ENCODE data around the gene TPCN2. TPM values are rescaled to one million over a fixed set of nuclear protein-coding genes. Genes with fewer than 3 reads are reported as not detected.

TPCN2 gene
- total RNA-seq, 3 donors from 2014 or later, result 19.5 to 37.4 (median 20.7) TPM

GRCh38 chr11:69169479-69169878, 120.7 kb downstream of the TPCN2 start:
- Histone ChIP-seq H3K4me3 (no peak overlapping the region), H3K9me3 (no peaks in the 10 kb centered on the region), H3K36me3 (ENCODE audit: low read depth) (no peaks in the 10 kb centered on the region), H3K4me1 (ENCODE audit: low read depth) (no peaks in the 10 kb centered on the region)
- no peak for TF ChIP-seq CTCF (IDR thresholded peaks at IDR 0.05)
- ATAC-seq, result no peak
- no peak for DNase-seq
- intact Hi-C loops (cut with DNase I, micrococcal nuclease), result no loop called here

- no peak for ATAC-seq
- no peak for TF ChIP-seq CTCF (IDR thresholded peaks at IDR 0.05)
- Histone ChIP-seq H3K4me1 (ENCODE audit: low read depth) (no peaks in the 10 kb centered on the region), H3K9me3 (no peaks in the 10 kb centered on the region), H3K4me3 (no peak overlapping the region), H3K36me3 (ENCODE audit: low read depth) (no peaks in the 10 kb centered on the region)
- no peak for DNase-seq
- intact Hi-C loops (cut with DNase I, micrococcal nuclease), result no loop called here
Measured at GRCh38 chr11:69170704-69171103, 122.0 kb downstream of the TPCN2 start.

GRCh38 chr11:69171476-69172240, 122.9 kb downstream of the TPCN2 start:
- intact Hi-C loops (cut with DNase I, micrococcal nuclease), result no loop called here
- H3K36me3 ChIP-seq (ENCODE audit: low read depth), result no peaks in the 10 kb centered on the region
- ATAC-seq, result no peak
- H3K4me3 ChIP-seq, result no peak overlapping the region
- DNase-seq, result no peak
- no peaks in the 10 kb centered on the region for H3K9me3 ChIP-seq
- no peaks in the 10 kb centered on the region for H3K4me1 ChIP-seq (ENCODE audit: low read depth)
- TF ChIP-seq CTCF (IDR thresholded peaks at IDR 0.05), result no peak

GRCh38 chr11:69172674-69173073, 123.9 kb downstream of the TPCN2 start:
- ATAC-seq, result peak; percentile 43
- DNase-seq, result no peak
- no peaks in the 10 kb centered on the region for H3K4me1 ChIP-seq (ENCODE audit: low read depth)
- intact Hi-C loops (cut with DNase I, micrococcal nuclease), result no loop called here
- H3K9me3 ChIP-seq, result no peaks in the 10 kb centered on the region
- TF ChIP-seq CTCF (IDR thresholded peaks at IDR 0.05), result no peak
- no peaks in the 10 kb centered on the region for H3K36me3 ChIP-seq (ENCODE audit: low read depth)
- no peak overlapping the region for H3K4me3 ChIP-seq

GRCh38 chr11:69173331-69173730, 124.6 kb downstream of the TPCN2 start:
- no peak for DNase-seq
- no peak overlapping the region for H3K4me3 ChIP-seq
- no peaks in the 10 kb centered on the region for H3K4me1 ChIP-seq (ENCODE audit: low read depth)
- no peak for ATAC-seq
- H3K36me3 ChIP-seq (ENCODE audit: low read depth), result no peaks in the 10 kb centered on the region
- intact Hi-C loops (cut with DNase I, micrococcal nuclease), result no loop called here
- no peak for TF ChIP-seq CTCF (IDR thresholded peaks at IDR 0.05)
- no peaks in the 10 kb centered on the region for H3K9me3 ChIP-seq

Measured in mucosa of descending colon (tissue), 3 donors.